K562 (cell line): ENCODE results near the gene KCTD7. TPM values are rescaled to one million over a fixed set of nuclear protein-coding genes. Genes with fewer than 3 reads are reported as not detected.

Experiments used
- CSDE1 ChIP-seq, 2 experiments: fragments of 450-650 bp; IDR thresholded peaks; 2 replicates each; pipeline ENCODE4 v1.6.1; 2016; ENCODE audit warnings: mild to moderate bottlenecking in 1 of 2
- EP300 ChIP-seq: IDR thresholded peaks from 2 replicates; pipeline ENCODE4 v1.6.1; 2012; ENCODE audit warnings: low read length, improper control_type of control experiment
- FOXP1 ChIP-seq: sonication (generic); formaldehyde crosslinking; IDR thresholded peaks from 2 replicates; pipeline ENCODE4 v1.8.0; 2022; ENCODE audit warnings: mild to moderate bottlenecking, missing genetic modification reagents
- HDAC8 ChIP-seq: fragments of 450-650 bp; IDR thresholded peaks from 2 replicates; pipeline ENCODE4 v1.6.1; 2016; ENCODE audit warnings: mild to moderate bottlenecking, missing genetic modification characterization, moderate library complexity, missing compliant biosample characterization
- HNRNPLL ChIP-seq: fragments of 200-400 bp; formaldehyde crosslinking; IDR thresholded peaks from 2 replicates; pipeline ENCODE4 v1.6.1; 2017; ENCODE audit warnings: low read length, low read depth, mild to moderate bottlenecking; ENCODE audit not compliant: poor library complexity, severe bottlenecking
- KAT2B ChIP-seq: IDR thresholded peaks from one replicate; pipeline ENCODE4 v1.6.1; 2012; ENCODE audit warnings: low read depth, mild to moderate bottlenecking, control low read depth, inconsistent platforms, low read length, moderate library complexity
- MAFG ChIP-seq: fragments of 450-650 bp; conservative IDR thresholded peaks from 2 replicates; pipeline ENCODE4 v1.6.1; 2016; ENCODE audit warnings: missing genetic modification characterization, missing compliant biosample characterization
- MBD2 ChIP-seq: sonication (generic); IDR thresholded peaks from 2 replicates; pipeline ENCODE4 v1.6.1; 2016; ENCODE audit warnings: low read depth, borderline replicate concordance
- POLR2G ChIP-seq: fragments of 200-400 bp; formaldehyde crosslinking; IDR thresholded peaks from 2 replicates; pipeline ENCODE4 v1.6.1; 2017; ENCODE audit warnings: low read depth, mild to moderate bottlenecking, antibody characterized with exemption, low read length, moderate library complexity
- PTBP1 ChIP-seq: fragments of 200-400 bp; formaldehyde crosslinking; IDR thresholded peaks from 2 replicates; pipeline ENCODE4 v1.6.1; 2017; ENCODE audit warnings: low read depth, low read length
- SRSF3 ChIP-seq: fragments of 200-400 bp; formaldehyde crosslinking; IDR thresholded peaks from 2 replicates; pipeline ENCODE4 v1.6.1; 2016; ENCODE audit warnings: mild to moderate bottlenecking, low read length, moderate library complexity; ENCODE audit not compliant: insufficient read depth
- STAT5B ChIP-seq: fragments of 250-450 bp; sonication (Bioruptor Pico); IDR thresholded peaks from 2 replicates; pipeline ENCODE4 v1.8.0; 2021; ENCODE audit warnings: mild to moderate bottlenecking, inconsistent platforms
- ZNF232 ChIP-seq: sonication (generic); formaldehyde crosslinking; IDR thresholded peaks from 2 replicates; pipeline ENCODE4 v1.8.0; 2022; ENCODE audit warnings: mild to moderate bottlenecking, missing genetic modification reagents
- ZNF3 ChIP-seq: fragments of 250-450 bp; sonication (Bioruptor Pico); IDR thresholded peaks from 2 replicates; pipeline ENCODE4 v1.5.0; 2021; ENCODE audit warnings: mild to moderate bottlenecking, moderate library complexity
- ZNF589 ChIP-seq: fragments of 200-800 bp; sonication (Bioruptor generic); IDR thresholded peaks from 2 replicates; pipeline ENCODE4 v1.6.1; 2016; ENCODE audit warnings: low read depth, missing genetic modification characterization, missing compliant biosample characterization
- ZNF75A ChIP-seq: fragments of 450-650 bp; formaldehyde crosslinking; IDR thresholded peaks from 2 replicates; pipeline ENCODE4 v1.4.0; 2020; ENCODE audit warnings: mild to moderate bottlenecking
- polyA plus RNA-seq, 8 experiments: library from polyadenylated mRNA; depleted of rRNA in 4 of 8; stranded (reverse) in 5 of 8; unstranded in 3 of 8; fragments of >200 nt; fragmentation: Nextera tagmentation in 2 of 8; fragmentation: Illumina TruSeq in 1 of 8; extraction: Ambion mirVana in 2 of 8; extraction: Trizol in 1 of 8; gene quantifications; 2 replicates each; pipeline versions ENCODE4 v1.2.1 to v1.2.3, GENCODE V29; 2011 to 2014; ENCODE audit warnings: inconsistent platforms in 1 of 8, missing spikeins in 1 of 8
- total RNA-seq, 7 experiments: library from RNA; depleted of rRNA in 6 of 7; stranded (reverse); fragments of >200 nt in 6 of 7; fragmentation: Illumina TruSeq in 2 of 7; extraction: Trizol in 2 of 7; gene quantifications; 2 replicates each; pipeline versions ENCODE4 v1.2.1 to v1.2.3, GENCODE V29; 2011 to 2021; ENCODE audit warnings: low replicate concordance in 1 of 7
- TF ChIP-seq, protein P1 (sequence below): fragments of 450-650 bp; IDR thresholded peaks from 2 replicates; pipeline ENCODE4 v1.6.1; 2017; ENCODE audit warnings: antibody characterized with exemption, mild to moderate bottlenecking
- TF ChIP-seq, protein P2 (sequence below): fragments of 250-450 bp; sonication (Bioruptor Pico); IDR thresholded peaks from 2 replicates; pipeline ENCODE4 v1.9.0; 2021; ENCODE audit warnings: mild to moderate bottlenecking
- TF ChIP-seq, protein P3 (sequence below), 2 experiments: IDR thresholded peaks; 2 replicates each; pipeline ENCODE4 v1.6.1; 2011; ENCODE audit warnings: borderline replicate concordance in 1 of 2, control low read depth in 1 of 2, low read depth in 1 of 2, low read length in 1 of 2, mild to moderate bottlenecking in 1 of 2, mixed read lengths in 1 of 2, moderate library complexity in 1 of 2; ENCODE audit not compliant: insufficient read depth in 1 of 2, insufficient read length in 1 of 2, poor library complexity in 1 of 2, severe bottlenecking in 1 of 2; ENCODE audit errors: extremely low read depth in 1 of 2
- TF ChIP-seq, protein P4 (sequence below): IDR thresholded peaks from 2 replicates; pipeline ENCODE4 v1.6.1; 2016; ENCODE audit warnings: missing genetic modification characterization, missing compliant biosample characterization

Gene KCTD7
- total and polyA plus RNA-seq, 9 of the 15 experiments (the other 6 are each of a cell fraction or from before 2014, with no cell fraction given): 1.5 to 26.0 (median 9.0) TPM

DNA sequence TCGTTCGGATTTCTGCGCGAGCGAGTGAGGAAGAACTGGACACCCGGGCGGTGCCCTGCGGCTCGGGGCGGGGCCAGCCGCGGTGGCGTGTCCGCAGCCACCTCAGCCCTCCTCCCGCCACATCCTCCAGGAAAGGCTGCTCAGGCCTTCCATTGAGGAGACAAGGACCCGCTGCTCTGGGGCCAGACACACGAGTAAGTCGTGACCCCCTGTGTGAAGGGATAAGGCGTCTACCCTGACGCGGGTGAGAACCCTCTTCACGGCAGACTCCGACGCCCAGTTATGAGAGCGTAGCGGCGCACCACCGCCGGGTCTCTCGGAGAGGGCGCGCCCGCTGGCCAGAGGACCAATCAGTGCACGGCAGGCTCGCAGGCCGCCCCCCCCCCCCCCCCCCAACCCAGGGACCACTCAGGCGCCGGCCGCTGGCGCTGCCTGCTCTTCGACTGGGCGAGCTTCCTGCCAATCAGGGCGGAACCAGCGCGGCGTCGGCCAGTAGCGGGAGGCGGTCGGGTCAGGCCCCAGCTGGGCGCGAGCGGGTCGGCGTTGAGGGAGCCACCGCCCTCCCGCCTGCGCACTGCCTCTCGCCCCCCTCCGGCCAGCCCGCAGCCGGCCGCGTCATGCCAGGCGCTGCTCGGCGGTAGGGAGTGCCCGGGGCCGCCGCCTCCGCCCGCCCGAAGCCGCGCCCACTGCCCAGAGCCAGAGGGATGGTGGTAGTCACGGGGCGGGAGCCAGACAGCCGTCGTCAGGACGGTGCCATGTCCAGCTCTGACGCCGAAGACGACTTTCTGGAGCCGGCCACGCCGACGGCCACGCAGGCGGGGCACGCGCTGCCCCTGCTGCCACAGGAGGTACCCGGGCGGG is at the start of gene KCTD7 (continued):
- no peak for TF ChIP-seq SRSF3
- no peak for TF ChIP-seq KAT2B
- no peak for TF ChIP-seq ZNF589 (CRISPR knock-in tag)
- TF ChIP-seq POLR2G: peak; percentile 97
- TF ChIP-seq HNRNPLL: peak; percentile 38
- TF ChIP-seq ZNF3: no peak
- TF ChIP-seq FOXP1 (CRISPR knock-in tag): 0 out of 2 replicates have a peak, but pooled peaks have one; percentile 34
- TF ChIP-seq, protein P1, sequence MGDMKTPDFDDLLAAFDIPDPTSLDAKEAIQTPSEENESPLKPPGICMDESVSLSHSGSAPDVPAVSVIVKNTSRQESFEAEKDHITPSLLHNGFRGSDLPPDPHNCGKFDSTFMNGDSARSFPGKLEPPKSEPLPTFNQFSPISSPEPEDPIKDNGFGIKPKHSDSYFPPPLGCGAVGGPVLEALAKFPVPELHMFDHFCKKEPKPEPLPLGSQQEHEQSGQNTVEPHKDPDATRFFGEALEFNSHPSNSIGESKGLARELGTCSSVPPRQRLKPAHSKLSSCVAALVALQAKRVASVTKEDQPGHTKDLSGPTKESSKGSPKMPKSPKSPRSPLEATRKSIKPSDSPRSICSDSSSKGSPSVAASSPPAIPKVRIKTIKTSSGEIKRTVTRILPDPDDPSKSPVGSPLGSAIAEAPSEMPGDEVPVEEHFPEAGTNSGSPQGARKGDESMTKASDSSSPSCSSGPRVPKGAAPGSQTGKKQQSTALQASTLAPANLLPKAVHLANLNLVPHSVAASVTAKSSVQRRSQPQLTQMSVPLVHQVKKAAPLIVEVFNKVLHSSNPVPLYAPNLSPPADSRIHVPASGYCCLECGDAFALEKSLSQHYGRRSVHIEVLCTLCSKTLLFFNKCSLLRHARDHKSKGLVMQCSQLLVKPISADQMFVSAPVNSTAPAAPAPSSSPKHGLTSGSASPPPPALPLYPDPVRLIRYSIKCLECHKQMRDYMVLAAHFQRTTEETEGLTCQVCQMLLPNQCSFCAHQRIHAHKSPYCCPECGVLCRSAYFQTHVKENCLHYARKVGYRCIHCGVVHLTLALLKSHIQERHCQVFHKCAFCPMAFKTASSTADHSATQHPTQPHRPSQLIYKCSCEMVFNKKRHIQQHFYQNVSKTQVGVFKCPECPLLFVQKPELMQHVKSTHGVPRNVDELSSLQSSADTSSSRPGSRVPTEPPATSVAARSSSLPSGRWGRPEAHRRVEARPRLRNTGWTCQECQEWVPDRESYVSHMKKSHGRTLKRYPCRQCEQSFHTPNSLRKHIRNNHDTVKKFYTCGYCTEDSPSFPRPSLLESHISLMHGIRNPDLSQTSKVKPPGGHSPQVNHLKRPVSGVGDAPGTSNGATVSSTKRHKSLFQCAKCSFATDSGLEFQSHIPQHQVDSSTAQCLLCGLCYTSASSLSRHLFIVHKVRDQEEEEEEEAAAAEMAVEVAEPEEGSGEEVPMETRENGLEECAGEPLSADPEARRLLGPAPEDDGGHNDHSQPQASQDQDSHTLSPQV: peak; percentile 67
- no peak; the same call in 1 of the 2 replicates for TF ChIP-seq ZNF232 (CRISPR knock-in tag)
- TF ChIP-seq MAFG (tag): no peak
- no peak for TF ChIP-seq STAT5B (CRISPR knock-in tag)
- no peak for TF ChIP-seq CSDE1 (IDR thresholded peaks at IDR 0.05)
- TF ChIP-seq, protein P2, sequence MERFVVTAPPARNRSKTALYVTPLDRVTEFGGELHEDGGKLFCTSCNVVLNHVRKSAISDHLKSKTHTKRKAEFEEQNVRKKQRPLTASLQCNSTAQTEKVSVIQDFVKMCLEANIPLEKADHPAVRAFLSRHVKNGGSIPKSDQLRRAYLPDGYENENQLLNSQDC: 0 out of 2 replicates have a peak, but pooled peaks have one; percentile 41
- TF ChIP-seq PTBP1: no peak
- TF ChIP-seq HDAC8 (tag): no peak
- no peak for TF ChIP-seq ZNF75A (CRISPR knock-in tag)
- TF ChIP-seq, protein P3, sequence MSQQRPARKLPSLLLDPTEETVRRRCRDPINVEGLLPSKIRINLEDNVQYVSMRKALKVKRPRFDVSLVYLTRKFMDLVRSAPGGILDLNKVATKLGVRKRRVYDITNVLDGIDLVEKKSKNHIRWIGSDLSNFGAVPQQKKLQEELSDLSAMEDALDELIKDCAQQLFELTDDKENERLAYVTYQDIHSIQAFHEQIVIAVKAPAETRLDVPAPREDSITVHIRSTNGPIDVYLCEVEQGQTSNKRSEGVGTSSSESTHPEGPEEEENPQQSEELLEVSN (IDR thresholded peaks at IDR 0.05; ENCODE audit: borderline replicate concordance in 1 of 2, extremely low read depth in 1 of 2, insufficient read depth in 1 of 2, insufficient read length in 1 of 2, low read depth in 1 of 2, low read length in 1 of 2, poor library complexity in 1 of 2, severe bottlenecking in 1 of 2): peak; percentile 64
- no peak for TF ChIP-seq EP300
- peak; percentile 90 for TF ChIP-seq MBD2
- TF ChIP-seq, protein P4, sequence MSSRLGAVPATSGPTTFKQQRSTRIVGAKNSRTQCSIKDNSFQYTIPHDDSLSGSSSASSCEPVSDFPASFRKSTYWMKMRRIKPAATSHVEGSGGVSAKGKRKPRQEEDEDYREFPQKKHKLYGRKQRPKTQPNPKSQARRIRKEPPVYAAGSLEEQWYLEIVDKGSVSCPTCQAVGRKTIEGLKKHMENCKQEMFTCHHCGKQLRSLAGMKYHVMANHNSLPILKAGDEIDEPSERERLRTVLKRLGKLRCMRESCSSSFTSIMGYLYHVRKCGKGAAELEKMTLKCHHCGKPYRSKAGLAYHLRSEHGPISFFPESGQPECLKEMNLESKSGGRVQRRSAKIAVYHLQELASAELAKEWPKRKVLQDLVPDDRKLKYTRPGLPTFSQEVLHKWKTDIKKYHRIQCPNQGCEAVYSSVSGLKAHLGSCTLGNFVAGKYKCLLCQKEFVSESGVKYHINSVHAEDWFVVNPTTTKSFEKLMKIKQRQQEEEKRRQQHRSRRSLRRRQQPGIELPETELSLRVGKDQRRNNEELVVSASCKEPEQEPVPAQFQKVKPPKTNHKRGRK: no peak
